Smooth muscle cell (in vitro differentiated cells): Measurements from ENCODE around the gene BATF3. TPM values are rescaled to one million over a fixed set of nuclear protein-coding genes. Genes with fewer than 3 reads are reported as not detected.

Experiments used
- DNase-seq: peaks from one replicate; lab custom pipeline; 2025; ENCODE audit not compliant: unreplicated experiment; lab: John Stamatoyannopoulos, UW
- H2AFZ ChIP-seq: fragments of 200-600 bp; sonication (generic); 2 replicates; pipeline ENCODE4 v1.6.0; 2016; ENCODE audit warnings: antibody characterized with exemption, low read depth, mild to moderate bottlenecking
- H3F3A ChIP-seq: fragments of 200-600 bp; sonication (generic); 2 replicates; pipeline ENCODE4 v1.6.0; 2017; ENCODE audit warnings: antibody characterized with exemption, low read depth
- H3K27ac ChIP-seq: fragments of 200-600 bp; sonication (generic); 2 replicates; pipeline ENCODE4 v1.5.1; 2016; ENCODE audit warnings: low read depth, mild to moderate bottlenecking
- H3K27me3 ChIP-seq: fragments of 200-600 bp; sonication (generic); 2 replicates; pipeline ENCODE4 v1.6.1; 2016; ENCODE audit warnings: low read depth, mild to moderate bottlenecking
- H3K36me3 ChIP-seq: fragments of 200-600 bp; sonication (generic); 2 replicates; pipeline ENCODE4 v1.5.1; 2016; ENCODE audit warnings: low read depth
- H3K4me1 ChIP-seq: fragments of 200-600 bp; sonication (generic); 2 replicates; pipeline ENCODE4 v1.5.1; 2016; ENCODE audit warnings: low read depth
- H3K4me2 ChIP-seq: fragments of 200-600 bp; sonication (generic); 2 replicates; pipeline ENCODE4 v1.6.0; 2016; ENCODE audit warnings: mild to moderate bottlenecking
- H3K4me3 ChIP-seq: fragments of 200-600 bp; sonication (generic); 2 replicates; pipeline ENCODE4 v1.5.1; 2016; ENCODE audit warnings: mild to moderate bottlenecking
- H3K79me2 ChIP-seq: fragments of 200-600 bp; sonication (generic); 2 replicates; pipeline ENCODE4 v1.6.0; 2016; ENCODE audit warnings: low read depth, mild to moderate bottlenecking
- H3K9ac ChIP-seq: fragments of 200-600 bp; sonication (generic); 2 replicates; pipeline ENCODE4 v1.6.0; 2016; ENCODE audit warnings: low read depth
- H3K9me3 ChIP-seq: fragments of 200-600 bp; sonication (generic); replicated peaks from 2 replicates; pipeline ENCODE4 v1.5.1; 2016; ENCODE audit warnings: low read depth
- H4K20me1 ChIP-seq: fragments of 200-600 bp; sonication (generic); 2 replicates; pipeline ENCODE4 v1.6.0; 2016; ENCODE audit warnings: low read depth
- WGBS: methylation state at CpG from one replicate; pipeline ENCODE4 v1.1.7; 2016; ENCODE audit warnings: low lambda C conversion rate; 5-methylcytosine and 5-hydroxymethylcytosine counted together
- polyA plus RNA-seq: library from polyadenylated mRNA; unstranded; fragments of >200 nt; fragmentation: Nextera tagmentation; extraction: Ambion mirVana; gene quantifications from 2 replicates; pipeline ENCODE4 v1.2.1, GENCODE V29; 2016
- total RNA-seq: library from RNA; depleted of rRNA; stranded (reverse); fragments of >200 nt; gene quantifications from 2 replicates; pipeline ENCODE4 v1.2.3, GENCODE V29; 2014
- TF ChIP-seq, protein P1 (sequence below): fragments of 200-600 bp; sonication (generic); IDR thresholded peaks from 2 replicates; pipeline ENCODE4 v1.5.1; 2017; ENCODE audit warnings: borderline replicate concordance, mild to moderate bottlenecking, antibody characterized with exemption; ENCODE audit not compliant: insufficient read depth, poor library complexity, severe bottlenecking

Gene BATF3
- total and polyA plus RNA-seq, 2 experiments from 2014 or later: 5.8 to 11.5 TPM

DNA sequence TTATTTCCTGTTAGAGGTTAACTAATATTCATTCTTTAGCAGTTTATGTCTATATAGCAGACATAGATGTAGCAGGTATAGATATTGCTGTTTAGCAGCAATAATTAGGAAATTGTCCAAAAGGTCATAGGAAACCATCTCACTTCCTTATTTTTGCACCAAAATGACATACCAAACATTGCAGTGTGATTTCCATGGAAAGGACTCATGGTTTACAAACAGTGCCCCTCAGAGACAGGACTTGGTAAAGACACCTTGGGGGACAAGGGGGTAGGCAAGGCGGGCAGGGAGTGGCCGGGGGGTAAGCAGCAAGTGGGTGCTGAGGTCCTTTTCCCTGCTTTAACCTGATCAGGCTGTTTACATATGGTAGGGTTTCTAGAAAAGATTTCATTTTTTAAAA, 30.5 kb downstream of the BATF3 start:
- Histone ChIP-seq H3K4me2 (no peak overlapping the region), H4K20me1 (no peaks in the 10 kb centered on the region), H3K79me2 (no peaks in the 10 kb centered on the region), H3K27ac (peak overlapping the region; percentile 99), H3K4me3 (no peak overlapping the region), H3K9ac (no peak overlapping the region), H3K36me3 (no peaks in the 10 kb centered on the region), H3K27me3 (no peaks in the 10 kb centered on the region), H2AFZ (no peak overlapping the region), H3F3A (peaks cover 17% of the 10 kb centered on the region), H3K4me1 (peaks cover 7% of the 10 kb centered on the region), H3K9me3 (no peaks in the 10 kb centered on the region)
- WGBS: 79% methylated on average over 2 of the region's 2 CpGs
- DNase-seq: no peak
- TF ChIP-seq, protein P1, sequence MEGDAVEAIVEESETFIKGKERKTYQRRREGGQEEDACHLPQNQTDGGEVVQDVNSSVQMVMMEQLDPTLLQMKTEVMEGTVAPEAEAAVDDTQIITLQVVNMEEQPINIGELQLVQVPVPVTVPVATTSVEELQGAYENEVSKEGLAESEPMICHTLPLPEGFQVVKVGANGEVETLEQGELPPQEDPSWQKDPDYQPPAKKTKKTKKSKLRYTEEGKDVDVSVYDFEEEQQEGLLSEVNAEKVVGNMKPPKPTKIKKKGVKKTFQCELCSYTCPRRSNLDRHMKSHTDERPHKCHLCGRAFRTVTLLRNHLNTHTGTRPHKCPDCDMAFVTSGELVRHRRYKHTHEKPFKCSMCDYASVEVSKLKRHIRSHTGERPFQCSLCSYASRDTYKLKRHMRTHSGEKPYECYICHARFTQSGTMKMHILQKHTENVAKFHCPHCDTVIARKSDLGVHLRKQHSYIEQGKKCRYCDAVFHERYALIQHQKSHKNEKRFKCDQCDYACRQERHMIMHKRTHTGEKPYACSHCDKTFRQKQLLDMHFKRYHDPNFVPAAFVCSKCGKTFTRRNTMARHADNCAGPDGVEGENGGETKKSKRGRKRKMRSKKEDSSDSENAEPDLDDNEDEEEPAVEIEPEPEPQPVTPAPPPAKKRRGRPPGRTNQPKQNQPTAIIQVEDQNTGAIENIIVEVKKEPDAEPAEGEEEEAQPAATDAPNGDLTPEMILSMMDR: no peak

DNA sequence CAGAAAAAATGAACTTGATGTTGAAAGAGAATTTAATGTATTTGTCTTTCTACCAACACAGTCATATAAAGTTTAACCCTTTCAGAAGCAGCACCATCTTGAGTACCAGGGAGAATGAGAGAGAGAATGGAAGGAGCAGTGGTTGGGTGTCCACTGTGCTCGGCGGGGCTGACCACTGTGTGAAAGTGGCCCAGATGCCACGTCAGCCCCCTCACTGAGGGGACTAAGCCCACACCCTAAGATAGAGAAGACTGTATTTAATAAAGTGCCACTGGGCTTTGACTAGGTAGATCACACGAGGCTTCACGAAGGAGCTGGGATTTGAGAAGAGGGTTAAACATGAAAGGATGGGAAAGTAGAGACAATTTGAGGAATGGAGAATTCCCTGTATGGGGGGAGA, 31.2 kb downstream of the BATF3 start:
- Histone ChIP-seq H3K36me3 (no peaks in the 10 kb centered on the region), H3K27me3 (no peaks in the 10 kb centered on the region), H3F3A (peaks cover 17% of the 10 kb centered on the region), H3K9ac (peak overlapping the region; percentile 94), H4K20me1 (no peaks in the 10 kb centered on the region), H3K79me2 (no peaks in the 10 kb centered on the region), H3K4me3 (no peak overlapping the region), H3K27ac (peak overlapping the region; percentile 99), H3K4me2 (peak overlapping the region; percentile 79), H3K4me1 (peaks cover 7% of the 10 kb centered on the region), H2AFZ (no peak overlapping the region), H3K9me3 (no peaks in the 10 kb centered on the region)
- WGBS: 84% methylated on average over 5 of the region's 5 CpGs
- DNase-seq: no peak
- TF ChIP-seq, protein P1: no peak

DNA sequence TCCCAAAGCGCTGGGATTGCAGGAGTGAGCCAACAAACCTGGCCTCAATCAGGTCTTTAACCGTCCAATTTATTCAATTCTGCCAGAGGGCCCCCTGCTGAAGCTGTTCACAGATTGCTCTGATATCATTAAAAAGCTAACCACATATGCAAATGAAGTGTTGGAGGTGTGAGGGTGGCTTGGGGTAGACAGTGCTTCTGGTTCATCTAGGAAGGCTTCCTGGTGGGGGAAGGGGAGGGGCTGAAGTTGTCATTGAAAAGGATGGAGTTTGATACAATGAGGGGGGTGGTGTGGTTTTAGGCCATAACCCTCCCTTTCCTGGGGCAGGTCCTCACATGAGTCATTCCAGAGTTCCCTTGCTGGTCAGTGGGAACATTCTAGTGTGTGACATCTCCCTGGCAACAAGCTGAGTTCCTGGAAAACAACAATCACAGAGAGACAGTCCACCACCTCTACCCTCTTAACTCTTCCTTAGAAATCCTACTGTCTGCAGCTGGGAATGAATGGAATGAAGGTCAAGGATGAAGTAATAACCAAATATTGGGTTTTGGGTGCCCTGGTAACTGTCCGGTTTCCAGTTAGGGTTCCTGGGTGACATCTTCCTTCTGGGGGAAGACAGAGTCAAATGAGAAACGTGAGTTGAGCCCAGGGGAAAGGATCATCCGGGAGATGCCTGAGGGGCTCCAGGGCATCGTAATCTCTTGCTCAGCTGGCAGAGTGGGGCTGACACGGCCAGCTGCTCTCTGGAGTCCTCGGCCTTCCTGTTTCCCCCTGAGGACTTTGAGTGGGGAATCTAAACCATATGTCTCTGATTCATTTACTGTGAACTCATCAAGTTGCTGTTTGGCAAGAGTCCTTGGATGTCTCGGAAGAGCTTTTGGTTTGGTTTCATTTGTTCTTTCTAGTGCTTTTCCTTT, 32.2 kb downstream of the BATF3 start:
- Histone ChIP-seq H3K79me2 (no peaks in the 10 kb centered on the region), H3K27me3 (no peaks in the 10 kb centered on the region), H3K9me3 (no peaks in the 10 kb centered on the region), H3K27ac (peak overlapping the region; percentile 99), H3K9ac (peak overlapping the region; percentile 94), H3K36me3 (no peaks in the 10 kb centered on the region), H2AFZ (peak overlapping the region; percentile 0), H3K4me2 (peak overlapping the region; percentile 79), H3K4me1 (peaks cover 7% of the 10 kb centered on the region), H3F3A (peaks cover 17% of the 10 kb centered on the region), H4K20me1 (no peaks in the 10 kb centered on the region), H3K4me3 (peak overlapping the region; percentile 25)
- TF ChIP-seq, protein P1: no peak
- no peak for DNase-seq
- WGBS: 19% methylated on average over 8 of the region's 9 CpGs
